ENCODE results near the gene DNAJC3. TPM values are rescaled to one million over a fixed set of nuclear protein-coding genes. Genes with fewer than 3 reads are reported as not detected.
A peak's percentile ranks its signal among the peaks of the same experiment; 100 is the strongest.

The DNAJC3 gene
- total RNA-seq: 10 to 100 TPM; 15.7 to 21.6 (median 20.5) TPM

GRCh38 chr13:95676762-95677563, at the start of gene DNAJC3:
TSS of gene DNAJC3 (plus strand) at chr13:95677139. CDS start at chr13:95677256, 117 bp downstream.
- Histone ChIP-seq H3K36me3 (no peaks in the 10 kb centered on the region), H3K4me1 (peaks cover 56 to 60% of the 10 kb centered on the region in 2 donors), H3K4me3 (peak within 1 kb of the TSS; percentile 77 to 98 (median 82)), H3K27ac (peak within 1 kb of the TSS; percentile 98 to 99 (median 98)), H3K27me3 (no peaks in the 10 kb centered on the region), H3K9me3 (peaks cover 0 to under 1% (median 0%) of the 10 kb centered on the region in 3 donors)
- ATAC-seq (peak; percentile 83 to 85), DNase-seq (peak; percentile 98 to 99)
- in situ Hi-C loops (cut with MboI; ENCODE audit: low sequenced_read_pairs in 4 of 4): no loop called here
- intact Hi-C loops (cut with DNase I; ENCODE audit: low total_unique reads): loop anchor here (5.0 kb wide), 4 partner anchors 75 to 1755 kb away; partner anchors contain the start of gene RAP2A
- TF ChIP-seq POLR2A (IDR thresholded peaks at IDR 0.05): peak; percentile 99 to 100
- no peak for TF ChIP-seq CTCF (IDR thresholded peaks at IDR 0.05 in 4 of 5, conservative IDR thresholded peaks at IDR 0.05 in 1 of 5)

GRCh38 chr13:95627590-95627989, 49.3 kb upstream of the DNAJC3 start:
- intact Hi-C loops (cut with DNase I; ENCODE audit: low total_unique reads): no loop called here
- in situ Hi-C loops (cut with MboI; ENCODE audit: low sequenced_read_pairs in 4 of 4): no loop called here

GRCh38 chr13:95628488-95628887, 48.5 kb upstream of the DNAJC3 start:
- Histone ChIP-seq H3K36me3 (no peaks in the 10 kb centered on the region), H3K4me3 (no peak overlapping the region), H3K27ac (no peak overlapping the region), H3K4me1 (no peaks in the 10 kb centered on the region), H3K9me3 (peaks cover 0 to 10% (median 0%) of the 10 kb centered on the region in 3 donors), H3K27me3 (no peaks in the 10 kb centered on the region)
- ATAC-seq (no peak), DNase-seq (no peak)
- TF ChIP-seq CTCF (IDR thresholded peaks at IDR 0.05 in 4 of 5, conservative IDR thresholded peaks at IDR 0.05 in 1 of 5) (no peak), POLR2A (IDR thresholded peaks at IDR 0.05) (no peak)
- in situ Hi-C loops (cut with MboI; ENCODE audit: low sequenced_read_pairs in 4 of 4) (no loop called here), intact Hi-C loops (cut with DNase I; ENCODE audit: low total_unique reads) (no loop called here)

More at GRCh38 chr13:95627590-95627989, 49.3 kb upstream of the DNAJC3 start:
- H3K27me3 ChIP-seq: no peaks in the 10 kb centered on the region
- ATAC-seq (no peak), DNase-seq (no peak)
- peaks cover 0 to 10% (median 0%) of the 10 kb centered on the region in 3 donors for H3K9me3 ChIP-seq
- H3K27ac ChIP-seq: no peak overlapping the region
- TF ChIP-seq CTCF (IDR thresholded peaks at IDR 0.05 in 4 of 5, conservative IDR thresholded peaks at IDR 0.05 in 1 of 5) (no peak), POLR2A (IDR thresholded peaks at IDR 0.05) (no peak)
- no peaks in the 10 kb centered on the region for H3K36me3 ChIP-seq
- H3K4me3 ChIP-seq: no peak overlapping the region
- no peaks in the 10 kb centered on the region for H3K4me1 ChIP-seq

GRCh38 chr13:95629071-95629470, 47.9 kb upstream of the DNAJC3 start:
- Histone ChIP-seq H3K9me3 (peaks cover 0 to 10% (median 0%) of the 10 kb centered on the region in 3 donors), H3K4me3 (no peak overlapping the region), H3K27ac (no peak overlapping the region), H3K4me1 (no peaks in the 10 kb centered on the region), H3K27me3 (no peaks in the 10 kb centered on the region), H3K36me3 (no peaks in the 10 kb centered on the region)
- in situ Hi-C loops (cut with MboI; ENCODE audit: low sequenced_read_pairs in 4 of 4): no loop called here
- intact Hi-C loops (cut with DNase I; ENCODE audit: low total_unique reads): no loop called here
- TF ChIP-seq CTCF (IDR thresholded peaks at IDR 0.05 in 4 of 5, conservative IDR thresholded peaks at IDR 0.05 in 1 of 5) (no peak), POLR2A (IDR thresholded peaks at IDR 0.05) (no peak)
- no peak for ATAC-seq
- DNase-seq: no peak

Measured in gastrocnemius medialis (tissue), 4 donors.